ENCODE data around the gene DNMT1.

The DNMT1 gene

GRCh38 chr19:10217085-10217484 lies 22.3 kb upstream of the DNMT1 start:
- no peak overlapping the region for H3K27ac ChIP-seq
- TF ChIP-seq CTCF (IDR thresholded peaks at IDR 0.05), result no peak
- TF ChIP-seq ZFX (IDR thresholded peaks at IDR 0.05; ENCODE audit: borderline replicate concordance), result no peak

GRCh38 chr19:10214784-10215183 lies 20.0 kb upstream of the DNMT1 start:
- H3K27ac ChIP-seq, result no peak overlapping the region
- TF ChIP-seq ZFX (IDR thresholded peaks at IDR 0.05; ENCODE audit: borderline replicate concordance), result no peak
- TF ChIP-seq CTCF (IDR thresholded peaks at IDR 0.05), result no peak

GRCh38 chr19:10211691-10212090 lies 16.9 kb upstream of the DNMT1 start:
- no peak for TF ChIP-seq CTCF (IDR thresholded peaks at IDR 0.05)
- no peak overlapping the region for H3K27ac ChIP-seq

GRCh38 chr19:10211061-10211460 lies 16.3 kb upstream of the DNMT1 start:
- no peak for TF ChIP-seq ZFX (IDR thresholded peaks at IDR 0.05; ENCODE audit: borderline replicate concordance)
- no peak for TF ChIP-seq CTCF (IDR thresholded peaks at IDR 0.05)
- H3K27ac ChIP-seq, result no peak overlapping the region

- TF ChIP-seq CTCF (IDR thresholded peaks at IDR 0.05) (no peak), ZFX (IDR thresholded peaks at IDR 0.05; ENCODE audit: borderline replicate concordance) (no peak)
- H3K27ac ChIP-seq, result no peak overlapping the region
Observed at GRCh38 chr19:10209315-10209714, 14.6 kb upstream of the DNMT1 start.

- H3K27ac ChIP-seq, result no peak overlapping the region
- TF ChIP-seq CTCF (IDR thresholded peaks at IDR 0.05) (no peak), ZFX (IDR thresholded peaks at IDR 0.05; ENCODE audit: borderline replicate concordance) (no peak)
Observed at GRCh38 chr19:10207026-10207425, 12.3 kb upstream of the DNMT1 start.

- TF ChIP-seq CTCF (IDR thresholded peaks at IDR 0.05) (no peak), ZFX (IDR thresholded peaks at IDR 0.05; ENCODE audit: borderline replicate concordance) (no peak)
- no peak overlapping the region for H3K27ac ChIP-seq
Observed at GRCh38 chr19:10206226-10206885, 11.6 kb upstream of the DNMT1 start.
